ENCODE measurements around the gene VAV2. TPM values are rescaled to one million over a fixed set of nuclear protein-coding genes. Genes with fewer than 3 reads are reported as not detected.

VAV2 gene
- total and polyA plus RNA-seq, 4 donors: 13.0 to 28.2 (median 16.3) TPM

DNA sequence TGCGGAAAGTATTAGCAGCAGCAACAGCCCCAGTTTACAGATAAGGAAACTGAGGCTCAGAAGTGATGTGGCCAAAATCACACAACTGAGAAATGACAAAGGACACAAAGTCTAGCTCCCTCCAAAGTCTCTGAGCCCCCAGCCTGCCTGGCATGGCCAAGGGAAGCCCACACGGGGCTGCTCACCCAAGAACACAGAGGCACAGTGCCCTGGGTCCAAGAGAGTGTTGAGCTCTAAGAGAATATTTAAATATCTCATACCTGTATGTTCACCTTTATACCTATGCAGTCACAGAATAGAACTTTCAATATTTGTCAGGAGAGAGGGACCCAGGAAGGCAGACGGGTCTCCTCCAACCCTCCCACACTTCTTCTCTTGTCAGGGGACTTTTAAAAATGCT is 16.6 kb downstream of the VAV2 start:
- WGBS, 2 donors: 90 to 93% methylated on average over 3 of the region's 3 CpGs
- no peak overlapping the region for H3K27ac ChIP-seq (ENCODE audit: low read depth in 1 of 2, low read length in 1 of 2)
- H3K4me3 ChIP-seq: no peak overlapping the region
- H3K9me3 ChIP-seq (ENCODE audit: control insufficient read depth in 4 of 4, insufficient read depth in 3 of 4, low read length in 3 of 4): no peaks in the 10 kb centered on the region
- DNase-seq: no peak
- TF ChIP-seq, protein P1, sequence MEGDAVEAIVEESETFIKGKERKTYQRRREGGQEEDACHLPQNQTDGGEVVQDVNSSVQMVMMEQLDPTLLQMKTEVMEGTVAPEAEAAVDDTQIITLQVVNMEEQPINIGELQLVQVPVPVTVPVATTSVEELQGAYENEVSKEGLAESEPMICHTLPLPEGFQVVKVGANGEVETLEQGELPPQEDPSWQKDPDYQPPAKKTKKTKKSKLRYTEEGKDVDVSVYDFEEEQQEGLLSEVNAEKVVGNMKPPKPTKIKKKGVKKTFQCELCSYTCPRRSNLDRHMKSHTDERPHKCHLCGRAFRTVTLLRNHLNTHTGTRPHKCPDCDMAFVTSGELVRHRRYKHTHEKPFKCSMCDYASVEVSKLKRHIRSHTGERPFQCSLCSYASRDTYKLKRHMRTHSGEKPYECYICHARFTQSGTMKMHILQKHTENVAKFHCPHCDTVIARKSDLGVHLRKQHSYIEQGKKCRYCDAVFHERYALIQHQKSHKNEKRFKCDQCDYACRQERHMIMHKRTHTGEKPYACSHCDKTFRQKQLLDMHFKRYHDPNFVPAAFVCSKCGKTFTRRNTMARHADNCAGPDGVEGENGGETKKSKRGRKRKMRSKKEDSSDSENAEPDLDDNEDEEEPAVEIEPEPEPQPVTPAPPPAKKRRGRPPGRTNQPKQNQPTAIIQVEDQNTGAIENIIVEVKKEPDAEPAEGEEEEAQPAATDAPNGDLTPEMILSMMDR (IDR thresholded peaks at IDR 0.05; ENCODE audit: control extremely low read depth, extremely low read depth): no peak
- no peaks in the 10 kb centered on the region for H3K27me3 ChIP-seq (ENCODE audit: control insufficient read depth in 3 of 3, insufficient read depth in 3 of 3, low read length in 2 of 3)
- no peak for ATAC-seq (ENCODE audit: insufficient read depth, low FRiP score)
- H3K36me3 ChIP-seq (ENCODE audit: control insufficient read depth in 4 of 4, insufficient read depth in 4 of 4, low read length in 4 of 4): no peaks in the 10 kb centered on the region
- peaks cover 0 to 57% (median 24%) of the 10 kb centered on the region in 5 donors for H3K4me1 ChIP-seq (ENCODE audit: control insufficient read depth in 5 of 5, insufficient read depth in 5 of 5, low read length in 5 of 5)
- H3K9ac ChIP-seq (ENCODE audit: insufficient read depth in 1 of 2, low read length in 2 of 2): no peak overlapping the region

DNA sequence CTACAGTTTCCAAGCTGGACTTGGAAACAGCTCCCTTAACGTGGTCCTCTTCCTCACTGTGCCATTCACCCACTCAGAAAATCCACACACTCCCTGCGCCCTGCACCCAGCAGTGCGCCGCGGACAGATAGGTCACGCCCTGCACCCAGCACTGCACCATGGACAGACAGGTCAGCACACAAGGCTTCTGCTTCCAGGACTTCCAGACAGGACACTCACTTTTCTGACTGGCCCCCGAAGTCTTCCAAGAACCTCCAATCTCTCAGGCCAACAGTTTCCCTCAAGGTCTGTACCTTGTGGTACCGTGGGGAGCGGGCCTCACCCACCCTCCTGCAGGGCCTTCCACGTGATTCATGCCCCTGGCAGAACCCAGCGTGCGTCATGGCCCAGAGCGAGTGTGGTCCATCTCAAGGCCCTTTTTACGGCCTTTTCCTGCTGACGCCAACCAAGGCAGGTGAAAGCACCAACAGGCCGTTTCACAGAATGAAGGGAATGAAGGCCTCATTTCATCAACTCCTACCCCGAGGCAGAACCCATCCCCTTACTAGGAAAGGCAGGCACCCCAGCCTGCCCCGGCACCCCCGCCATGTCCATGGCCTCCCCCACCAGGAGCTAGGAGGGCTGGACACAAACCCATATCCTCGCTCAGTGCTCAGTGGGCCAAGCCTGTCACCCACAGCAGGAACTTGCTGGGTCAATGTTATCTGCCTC is 17.3 kb downstream of the VAV2 start:
- H3K27me3 ChIP-seq (ENCODE audit: control insufficient read depth in 3 of 3, insufficient read depth in 3 of 3, low read length in 2 of 3): no peaks in the 10 kb centered on the region
- no peak overlapping the region for H3K27ac ChIP-seq (ENCODE audit: low read depth in 1 of 2, low read length in 1 of 2)
- peaks cover 0 to 52% (median 25%) of the 10 kb centered on the region in 5 donors for H3K4me1 ChIP-seq (ENCODE audit: control insufficient read depth in 5 of 5, insufficient read depth in 5 of 5, low read length in 5 of 5)
- WGBS, 2 donors: 89 to 93% methylated on average over 20 of the region's 20 CpGs
- H3K9me3 ChIP-seq (ENCODE audit: control insufficient read depth in 4 of 4, insufficient read depth in 3 of 4, low read length in 3 of 4): no peaks in the 10 kb centered on the region
- H3K9ac ChIP-seq (ENCODE audit: insufficient read depth in 1 of 2, low read length in 2 of 2): no peak overlapping the region
- DNase-seq (peak in 1 of 3 donors; percentile 8), ATAC-seq (ENCODE audit: insufficient read depth, low FRiP score) (no peak)
- no peak overlapping the region for H3K4me3 ChIP-seq
- TF ChIP-seq, protein P1 (IDR thresholded peaks at IDR 0.05; ENCODE audit: control extremely low read depth, extremely low read depth): no peak
- H3K36me3 ChIP-seq (ENCODE audit: control insufficient read depth in 4 of 4, insufficient read depth in 4 of 4, low read length in 4 of 4): no peaks in the 10 kb centered on the region

DNA sequence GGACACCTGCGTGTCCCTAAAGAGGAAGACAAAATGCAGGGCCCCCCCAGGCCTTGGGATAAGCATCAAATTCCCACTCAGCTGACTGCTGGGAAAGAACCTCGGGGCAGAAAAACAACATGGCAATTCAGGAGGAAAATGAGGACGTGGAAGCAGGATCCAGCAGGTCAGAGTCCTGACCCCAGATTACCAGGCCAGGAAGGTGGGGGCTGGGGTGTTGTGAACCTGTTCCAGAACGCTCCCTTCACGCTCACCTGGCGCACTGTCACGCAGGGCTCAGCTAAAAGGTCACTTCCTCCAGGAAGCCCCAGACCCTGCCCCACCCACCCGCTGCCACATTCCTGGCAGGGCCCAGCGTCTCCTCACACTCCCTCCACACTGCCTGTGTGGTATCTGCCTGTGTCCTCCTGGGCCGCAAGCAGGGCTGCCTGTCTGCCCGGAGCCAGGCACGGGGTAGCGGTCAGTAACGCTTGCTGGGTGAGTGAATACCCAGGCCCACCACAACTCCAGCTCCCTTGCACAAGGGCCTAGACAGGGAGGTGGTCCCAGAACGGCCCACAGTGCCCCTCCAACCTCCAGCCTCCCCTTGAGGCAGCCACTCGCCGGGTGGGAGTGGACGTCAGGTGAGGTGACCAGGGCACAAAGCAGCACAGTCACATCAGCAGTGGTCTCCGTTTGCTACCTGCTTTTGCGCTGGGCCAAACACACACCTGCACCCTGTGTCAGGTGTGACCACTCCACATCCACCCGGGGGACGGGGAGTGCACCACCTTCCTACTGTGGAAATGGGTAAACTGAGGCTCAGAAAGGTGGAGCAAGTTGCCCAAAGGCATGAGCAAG is 18.1 kb downstream of the VAV2 start:
- no peaks in the 10 kb centered on the region for H3K27me3 ChIP-seq (ENCODE audit: control insufficient read depth in 3 of 3, insufficient read depth in 3 of 3, low read length in 2 of 3)
- no peak overlapping the region for H3K27ac ChIP-seq (ENCODE audit: low read depth in 1 of 2, low read length in 1 of 2)
- H3K4me3 ChIP-seq: no peak overlapping the region
- H3K4me1 ChIP-seq (ENCODE audit: control insufficient read depth in 5 of 5, insufficient read depth in 5 of 5, low read length in 5 of 5): peaks cover 0 to 45% (median 20%) of the 10 kb centered on the region in 5 donors
- TF ChIP-seq, protein P1 (IDR thresholded peaks at IDR 0.05; ENCODE audit: control extremely low read depth, extremely low read depth): no peak
- no peak for ATAC-seq (ENCODE audit: insufficient read depth, low FRiP score)
- no peaks in the 10 kb centered on the region for H3K9me3 ChIP-seq (ENCODE audit: control insufficient read depth in 4 of 4, insufficient read depth in 3 of 4, low read length in 3 of 4)
- no peak overlapping the region for H3K9ac ChIP-seq (ENCODE audit: insufficient read depth in 1 of 2, low read length in 2 of 2)
- peak in 1 of 3 donors; percentile 13 for DNase-seq
- no peaks in the 10 kb centered on the region for H3K36me3 ChIP-seq (ENCODE audit: control insufficient read depth in 4 of 4, insufficient read depth in 4 of 4, low read length in 4 of 4)
- 81 to 88% methylated on average over 22 of the region's 22 CpGs for WGBS, 2 donors
